Measurements from ENCODE around the gene CST9L. TPM values are rescaled to one million over a fixed set of nuclear protein-coding genes. Genes with fewer than 3 reads are reported as not detected.

The CST9L gene
- total and polyA plus RNA-seq, 2 of the 13 experiments (the other 11 are each of a cell fraction or from before 2014, with no cell fraction given), result 0.15 TPM; not detected in 1

GRCh38 chr20:23585808-23586734 lies 17.8 kb upstream of the CST9L start (continued):
- TF ChIP-seq PAXIP1 (CRISPR knock-in tag; conservative IDR thresholded peaks at IDR 0.05), result peak; percentile 93
- TF ChIP-seq ZBTB7A (CRISPR knock-in tag; IDR thresholded peaks at IDR 0.05), result peak; percentile 81; the same call in 1 of the 2 replicates
- TF ChIP-seq ZBTB25 (CRISPR knock-in tag; IDR thresholded peaks at IDR 0.05), result no peak; the same call in 1 of the 2 replicates
- TF ChIP-seq ATF5 (CRISPR knock-in tag; IDR thresholded peaks at IDR 0.05; ENCODE audit: low read depth), result no peak
- TF ChIP-seq CTCF (CRISPR knock-in tag; IDR thresholded peaks at IDR 0.05), result peak; percentile 17; the same call in 1 of the 2 replicates
- TF ChIP-seq HNF1B (CRISPR knock-in tag; IDR thresholded peaks at IDR 0.05), result peak; percentile 85
- TF ChIP-seq GATAD2A (CRISPR knock-in tag; IDR thresholded peaks at IDR 0.05), result peak; percentile 90
- no peak for TF ChIP-seq TOPORS (CRISPR knock-in tag; IDR thresholded peaks at IDR 0.05)
- peak; percentile 33 for TF ChIP-seq ZGPAT (CRISPR knock-in tag; IDR thresholded peaks at IDR 0.05)
- no peak; the same call in 1 of the 2 replicates for TF ChIP-seq RERE (CRISPR knock-in tag; IDR thresholded peaks at IDR 0.05; ENCODE audit: low read depth)
